Caco-2 (cell line): ENCODE measurements around the gene CDKAL1. TPM values are rescaled to one million over a fixed set of nuclear protein-coding genes. Genes with fewer than 3 reads are reported as not detected.

Experiments used
- BruUV-seq: library from RNA; stranded (reverse); fragments of 400-500 nt; replicated peaks from 2 replicates; lab custom pipeline; 2021; lab: Mats Ljungman, UMichigan
- CTCF ChIA-PET: fragments of 300-600 bp; sonication (Branson Sonifier 250); formaldehyde crosslinking; loops from one replicate; lab custom pipeline; 2022; ENCODE audit warnings: antibody characterized with exemption; lab: Charles Lee
- POLR2A ChIA-PET: fragments of 300-600 bp; sonication (Branson Sonifier 250); formaldehyde crosslinking; loops from one replicate; lab custom pipeline; 2022; ENCODE audit warnings: antibody characterized with exemption; lab: Charles Lee
- DNase-seq, 2 experiments: peaks; one replicate each; pipeline versions ENCODE4 v3.0.0 to v3.0.0-alpha.2; 2020 to 2022
- H3K27me3 ChIP-seq: replicated peaks from 2 replicates; pipeline ENCODE4 v1.6.0; 2011; ENCODE audit warnings: low read length; ENCODE audit not compliant: control insufficient read depth, insufficient read depth
- H3K36me3 ChIP-seq: 2 replicates; pipeline ENCODE4 v1.5.1; 2011; ENCODE audit warnings: low read length; ENCODE audit not compliant: control insufficient read depth, insufficient read depth
- H3K4me1 ChIP-seq: fragments of 250-450 bp; sonication (Bioruptor Pico); 2 replicates; pipeline ENCODE4 v1.5.1; 2020; ENCODE audit warnings: mild to moderate bottlenecking
- H3K4me3 ChIP-seq: 2 replicates; pipeline ENCODE4 v1.5.1; 2011; ENCODE audit warnings: low read depth, mild to moderate bottlenecking, control low read depth, low read length
- H3K9me3 ChIP-seq: fragments of 250-450 bp; sonication (Bioruptor Pico); 2 replicates; pipeline ENCODE4 v1.5.1; 2020; ENCODE audit warnings: mild to moderate bottlenecking, moderate library complexity
- H3K27ac Mint-ChIP-seq: one replicate; pipeline ENCODE4 v1.8.0; 2022; ENCODE audit warnings: mixed read lengths; ENCODE audit not compliant: unreplicated experiment
- H3K27me3 Mint-ChIP-seq: one replicate; pipeline ENCODE4 v1.8.0; 2022; ENCODE audit warnings: mixed read lengths; ENCODE audit not compliant: insufficient read depth, unreplicated experiment
- H3K36me3 Mint-ChIP-seq: one replicate; pipeline ENCODE4 v1.8.0; 2022; ENCODE audit warnings: mild to moderate bottlenecking, mixed read lengths; ENCODE audit not compliant: insufficient read depth, unreplicated experiment
- H3K4me1 Mint-ChIP-seq: one replicate; pipeline ENCODE4 v1.8.0; 2022; ENCODE audit warnings: low read depth, mixed read lengths; ENCODE audit not compliant: unreplicated experiment
- H3K4me3 Mint-ChIP-seq: one replicate; pipeline ENCODE4 v1.8.0; 2022; ENCODE audit warnings: mild to moderate bottlenecking, moderate library complexity, mixed read lengths; ENCODE audit not compliant: unreplicated experiment
- H3K9me3 Mint-ChIP-seq: one replicate; pipeline ENCODE4 v1.8.0; 2022; ENCODE audit warnings: mixed read lengths; ENCODE audit not compliant: unreplicated experiment
- intact Hi-C: fragments of 100-400 bp; cut with micrococcal nuclease; formaldehyde crosslinking; loops from one replicate; pipeline ENCODE4 v1.10.0; 2022; ENCODE audit not compliant: unreplicated experiment
- total RNA-seq: library from RNA; stranded (reverse); gene quantifications from 2 replicates; pipeline ENCODE4 v1.2.3, GENCODE V29; 2022
- TF ChIP-seq, protein P1 (sequence below), 2 experiments: fragments of 200-600 bp in 1 of 2; IDR thresholded peaks; 1 replicate in 1 of 2; 2 replicates in 1 of 2; pipeline versions ENCODE4 v1.5.1 to v1.8.0; 2011 to 2022; ENCODE audit warnings: antibody characterized with exemption in 1 of 2, control low read depth in 1 of 2, inconsistent platforms in 1 of 2, low read depth in 1 of 2, low read length in 1 of 2, mild to moderate bottlenecking in 1 of 2, moderate library complexity in 1 of 2; ENCODE audit not compliant: insufficient read depth in 1 of 2, severe bottlenecking in 1 of 2, unreplicated experiment in 1 of 2

CDKAL1 gene
- total RNA-seq, 1 experiment from 2014 or later = 18.7 TPM

DNA sequence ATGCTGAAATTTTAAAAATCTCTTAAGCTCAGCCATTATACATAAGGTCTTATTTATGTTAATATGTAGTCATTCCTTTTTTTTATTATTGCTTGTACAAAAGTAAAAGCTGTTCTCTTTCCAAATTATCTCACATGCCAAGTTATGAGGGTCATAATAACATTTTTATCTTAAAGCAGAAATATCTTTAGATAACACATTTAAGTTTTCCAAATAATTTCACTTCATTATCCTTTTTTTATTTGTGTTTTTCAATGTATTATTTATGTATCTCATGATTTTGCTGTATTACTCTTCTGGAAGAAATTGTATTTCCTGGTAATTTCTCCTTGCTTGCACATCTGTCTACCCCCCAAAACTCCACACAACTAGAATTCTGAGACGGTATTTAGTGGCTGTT, 598.2 kb downstream of the CDKAL1 start:
- H3K27me3 ChIP-seq = no peaks in the 10 kb centered on the region
- H3K27me3 Mint-ChIP-seq = no peaks in the 10 kb centered on the region
- no peak for DNase-seq
- intact Hi-C loops = no loop called here
- H3K27ac Mint-ChIP-seq = no peak overlapping the region
- no peaks in the 10 kb centered on the region for H3K9me3 ChIP-seq
- H3K36me3 Mint-ChIP-seq = no peaks in the 10 kb centered on the region
- no peak overlapping the region for H3K4me3 Mint-ChIP-seq
- H3K4me1 ChIP-seq = no peaks in the 10 kb centered on the region
- H3K4me1 Mint-ChIP-seq = no peaks in the 10 kb centered on the region
- TF ChIP-seq, protein P1, sequence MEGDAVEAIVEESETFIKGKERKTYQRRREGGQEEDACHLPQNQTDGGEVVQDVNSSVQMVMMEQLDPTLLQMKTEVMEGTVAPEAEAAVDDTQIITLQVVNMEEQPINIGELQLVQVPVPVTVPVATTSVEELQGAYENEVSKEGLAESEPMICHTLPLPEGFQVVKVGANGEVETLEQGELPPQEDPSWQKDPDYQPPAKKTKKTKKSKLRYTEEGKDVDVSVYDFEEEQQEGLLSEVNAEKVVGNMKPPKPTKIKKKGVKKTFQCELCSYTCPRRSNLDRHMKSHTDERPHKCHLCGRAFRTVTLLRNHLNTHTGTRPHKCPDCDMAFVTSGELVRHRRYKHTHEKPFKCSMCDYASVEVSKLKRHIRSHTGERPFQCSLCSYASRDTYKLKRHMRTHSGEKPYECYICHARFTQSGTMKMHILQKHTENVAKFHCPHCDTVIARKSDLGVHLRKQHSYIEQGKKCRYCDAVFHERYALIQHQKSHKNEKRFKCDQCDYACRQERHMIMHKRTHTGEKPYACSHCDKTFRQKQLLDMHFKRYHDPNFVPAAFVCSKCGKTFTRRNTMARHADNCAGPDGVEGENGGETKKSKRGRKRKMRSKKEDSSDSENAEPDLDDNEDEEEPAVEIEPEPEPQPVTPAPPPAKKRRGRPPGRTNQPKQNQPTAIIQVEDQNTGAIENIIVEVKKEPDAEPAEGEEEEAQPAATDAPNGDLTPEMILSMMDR (IDR thresholded peaks at IDR 0.05; ENCODE audit: insufficient read depth in 1 of 2, low read depth in 1 of 2, low read length in 1 of 2, severe bottlenecking in 1 of 2, unreplicated experiment in 1 of 2) = no peak
- ChIA-PET CTCF (no interaction called here), POLR2A (no interaction called here)
- no peaks in the 10 kb centered on the region for H3K9me3 Mint-ChIP-seq
- H3K36me3 ChIP-seq = no peaks in the 10 kb centered on the region
- BruUV-seq = no TSS peak
- H3K4me3 ChIP-seq = no peak overlapping the region

DNA sequence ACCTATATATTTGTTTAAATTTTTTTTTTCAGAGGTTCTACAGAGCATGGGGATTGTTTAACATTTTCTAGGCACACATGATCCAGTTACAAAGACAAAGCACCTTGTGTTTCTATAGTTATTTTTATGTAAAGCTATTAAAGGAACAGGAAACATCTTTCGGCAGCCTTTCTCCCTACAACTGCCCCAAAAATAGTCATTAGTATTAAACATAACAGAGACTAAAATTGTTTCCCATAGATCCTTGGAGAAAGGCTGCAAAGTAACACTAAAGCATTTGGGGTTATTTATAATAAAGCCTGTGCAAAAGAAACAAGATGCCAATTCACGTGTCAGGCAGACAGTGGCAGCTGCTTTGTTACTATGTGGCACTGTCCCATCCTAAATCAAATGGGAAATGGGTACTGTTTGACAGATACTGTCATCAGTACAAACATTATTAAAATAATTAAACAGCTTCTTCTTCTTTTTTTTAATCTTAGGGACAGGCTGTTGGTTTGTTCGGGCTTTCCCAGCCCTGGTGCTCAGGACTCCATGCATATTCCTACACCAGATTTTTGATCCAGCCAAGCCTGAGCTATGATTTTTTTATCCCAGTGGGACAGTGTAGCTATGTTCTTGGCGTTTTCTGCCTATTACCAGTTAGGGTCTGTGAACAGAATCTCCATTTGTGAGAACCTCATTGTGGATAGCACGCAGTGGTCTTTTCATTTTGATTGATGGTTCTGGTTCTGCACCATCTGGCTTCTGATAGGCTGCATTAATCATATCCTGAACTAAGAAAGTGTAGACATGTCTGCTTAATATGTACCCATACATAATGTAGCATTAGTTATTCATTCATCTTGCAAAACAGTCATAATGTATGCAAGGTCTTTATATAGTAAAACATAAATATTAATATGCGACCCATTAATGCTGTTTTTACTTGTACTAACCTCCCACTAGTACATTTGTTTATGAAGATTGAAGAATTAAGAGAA, 598.9 kb downstream of the CDKAL1 start:
- intact Hi-C loops = no loop called here
- Mint-ChIP-seq H3K27ac (no peak overlapping the region), H3K4me1 (no peaks in the 10 kb centered on the region), H3K27me3 (no peaks in the 10 kb centered on the region), H3K4me3 (no peak overlapping the region), H3K9me3 (no peaks in the 10 kb centered on the region), H3K36me3 (no peaks in the 10 kb centered on the region)
- BruUV-seq = no TSS peak
- Histone ChIP-seq H3K4me3 (no peak overlapping the region), H3K36me3 (no peaks in the 10 kb centered on the region), H3K27me3 (no peaks in the 10 kb centered on the region), H3K4me1 (no peaks in the 10 kb centered on the region), H3K9me3 (no peaks in the 10 kb centered on the region)
- CTCF ChIA-PET = no interaction called here
- no peak for DNase-seq
- TF ChIP-seq, protein P1 (IDR thresholded peaks at IDR 0.05; ENCODE audit: insufficient read depth in 1 of 2, low read depth in 1 of 2, low read length in 1 of 2, severe bottlenecking in 1 of 2, unreplicated experiment in 1 of 2) = no peak
- POLR2A ChIA-PET = no interaction called here

DNA sequence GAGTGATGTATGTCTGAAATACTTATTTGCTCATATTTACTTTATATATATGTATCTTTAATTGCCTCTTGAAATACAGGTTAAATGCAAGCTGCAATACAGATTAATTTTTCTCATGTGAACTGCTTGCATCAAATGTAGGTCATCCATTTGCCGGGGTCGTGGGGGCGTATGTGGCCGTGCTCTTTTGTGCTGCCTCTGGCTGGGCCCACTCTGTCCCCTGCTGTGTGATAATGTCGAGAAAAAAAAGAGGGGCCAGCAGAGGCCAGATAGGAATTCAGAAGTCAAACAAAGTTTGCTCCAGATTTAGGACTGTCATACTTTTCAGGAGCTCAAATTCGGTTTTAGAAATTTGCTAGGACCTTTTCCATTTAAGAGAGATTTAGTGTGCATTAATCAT, 599.6 kb downstream of the CDKAL1 start:
- H3K27ac Mint-ChIP-seq = no peak overlapping the region
- no peaks in the 10 kb centered on the region for H3K4me1 ChIP-seq
- no peak overlapping the region for H3K4me3 Mint-ChIP-seq
- H3K9me3 Mint-ChIP-seq = no peaks in the 10 kb centered on the region
- no peak overlapping the region for H3K4me3 ChIP-seq
- H3K4me1 Mint-ChIP-seq = no peaks in the 10 kb centered on the region
- CTCF ChIA-PET = no interaction called here
- no peaks in the 10 kb centered on the region for H3K36me3 Mint-ChIP-seq
- H3K36me3 ChIP-seq = no peaks in the 10 kb centered on the region
- H3K27me3 ChIP-seq = no peaks in the 10 kb centered on the region
- H3K9me3 ChIP-seq = no peaks in the 10 kb centered on the region
- POLR2A ChIA-PET = no interaction called here
- no peak for DNase-seq
- BruUV-seq = no TSS peak
- intact Hi-C loops = no loop called here
- H3K27me3 Mint-ChIP-seq = no peaks in the 10 kb centered on the region
- TF ChIP-seq, protein P1 (IDR thresholded peaks at IDR 0.05; ENCODE audit: insufficient read depth in 1 of 2, low read depth in 1 of 2, low read length in 1 of 2, severe bottlenecking in 1 of 2, unreplicated experiment in 1 of 2) = no peak
